Measurements from ENCODE around the gene ANTXR1.

ANTXR1 gene

DNA sequence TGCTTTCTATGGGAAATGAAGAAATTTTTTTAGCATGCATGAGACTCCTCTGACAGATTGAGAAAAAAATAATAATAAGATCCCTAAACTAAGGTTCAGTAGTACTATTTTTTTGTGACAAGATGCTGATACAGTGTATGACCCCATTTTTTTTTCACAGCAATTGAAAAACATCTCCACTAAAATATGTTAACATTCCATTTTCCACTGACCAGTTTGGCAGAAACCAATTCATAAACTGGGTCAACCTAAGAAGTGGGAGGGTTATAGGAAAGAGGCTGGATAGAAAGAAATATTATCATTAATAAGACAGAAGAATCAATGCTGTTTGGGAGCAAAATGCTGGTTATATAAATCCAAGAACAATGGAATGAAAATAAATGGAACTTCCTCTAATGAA, 182.7 kb downstream of the ANTXR1 start:
- Histone ChIP-seq H3K4me2 (ENCODE audit: low read length) (no peak overlapping the region), H3K36me3 (ENCODE audit: insufficient read depth, low read length) (peaks cover 54% of the 10 kb centered on the region), H3K9ac (ENCODE audit: low read depth, low read length) (peak overlapping the region; percentile 55), H3K4me1 (ENCODE audit: control insufficient read depth, insufficient read depth, low read length) (peaks cover 36% of the 10 kb centered on the region), H3K4me3 (ENCODE audit: low read length) (no peak overlapping the region), H3K9me3 (replicated peaks; ENCODE audit: low read length) (no peaks in the 10 kb centered on the region), H3K27me3 (ENCODE audit: control insufficient read depth, insufficient read depth, low read length) (no peaks in the 10 kb centered on the region)

DNA sequence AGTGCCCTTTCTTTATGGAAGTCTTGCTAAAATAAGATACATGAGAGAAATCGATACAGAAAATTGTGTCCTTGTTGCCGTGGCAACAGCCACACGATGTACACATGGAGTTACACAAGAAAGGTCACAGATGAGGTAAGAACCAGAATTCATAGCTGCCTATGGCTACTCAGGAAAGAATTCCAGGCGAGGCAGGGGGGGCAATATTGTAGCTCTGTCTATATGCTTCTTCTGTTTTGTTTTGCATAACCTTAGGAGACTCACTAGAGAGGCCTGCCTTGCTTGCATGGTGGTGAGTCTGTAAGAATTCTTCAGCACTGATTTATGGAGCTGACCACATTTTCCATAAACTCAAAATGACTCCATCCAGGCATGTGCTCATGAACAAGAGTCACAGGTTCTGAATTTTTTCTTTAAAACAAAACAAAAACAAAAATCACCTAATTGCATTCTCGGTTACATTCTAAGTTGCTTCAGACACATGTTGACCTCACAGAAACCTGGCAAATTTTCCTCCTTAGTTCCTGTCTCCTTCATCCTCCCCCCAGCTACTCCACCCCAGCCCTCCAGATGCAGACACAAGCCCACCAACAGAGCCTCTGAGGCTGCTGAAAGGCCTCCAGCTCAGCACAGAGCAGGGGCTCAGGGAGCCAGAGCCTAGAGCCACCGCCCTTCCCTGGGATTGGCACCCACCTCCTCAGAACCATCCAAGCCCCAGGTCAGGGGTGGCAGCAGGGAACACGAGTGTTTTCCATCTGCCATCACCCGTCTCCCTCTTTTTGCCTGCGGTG, 183.5 kb downstream of the ANTXR1 start:
- Histone ChIP-seq H3K27me3 (ENCODE audit: control insufficient read depth, insufficient read depth, low read length) (no peaks in the 10 kb centered on the region), H3K4me2 (ENCODE audit: low read length) (no peak overlapping the region), H3K9me3 (replicated peaks; ENCODE audit: low read length) (no peaks in the 10 kb centered on the region), H3K9ac (ENCODE audit: low read depth, low read length) (peak overlapping the region; percentile 78), H3K4me1 (ENCODE audit: control insufficient read depth, insufficient read depth, low read length) (peaks cover 34% of the 10 kb centered on the region), H3K36me3 (ENCODE audit: insufficient read depth, low read length) (peaks cover 54% of the 10 kb centered on the region), H3K4me3 (ENCODE audit: low read length) (no peak overlapping the region)

DNA sequence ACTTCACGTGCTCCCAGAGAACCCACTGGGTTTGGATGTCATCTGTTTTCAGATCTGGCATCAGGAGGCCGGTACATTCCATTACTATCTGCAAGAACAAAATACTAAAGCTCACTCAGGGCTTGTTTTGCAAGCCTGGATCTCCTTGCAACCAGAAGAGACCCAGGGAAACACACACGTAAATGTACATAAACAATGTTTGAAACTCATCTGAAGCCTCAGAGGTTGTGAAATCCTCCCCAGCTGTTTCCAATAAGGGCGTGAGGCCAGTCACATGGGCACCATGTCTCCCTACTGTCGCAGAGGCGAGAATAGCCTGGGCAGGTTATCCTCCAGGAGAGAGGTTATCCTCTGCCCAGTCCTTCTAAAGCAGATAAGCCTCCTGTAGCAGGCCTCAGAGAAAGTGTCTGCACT, 187.1 kb downstream of the ANTXR1 start:
- Histone ChIP-seq H3K4me1 (ENCODE audit: control insufficient read depth, insufficient read depth, low read length) (peaks cover 65% of the 10 kb centered on the region), H3K9ac (ENCODE audit: low read depth, low read length) (peak overlapping the region; percentile 53), H3K4me3 (ENCODE audit: low read length) (no peak overlapping the region), H3K27me3 (ENCODE audit: control insufficient read depth, insufficient read depth, low read length) (no peaks in the 10 kb centered on the region), H3K36me3 (ENCODE audit: insufficient read depth, low read length) (peaks cover 38% of the 10 kb centered on the region), H3K4me2 (ENCODE audit: low read length) (no peak overlapping the region), H3K9me3 (replicated peaks; ENCODE audit: low read length) (no peaks in the 10 kb centered on the region)

DNA sequence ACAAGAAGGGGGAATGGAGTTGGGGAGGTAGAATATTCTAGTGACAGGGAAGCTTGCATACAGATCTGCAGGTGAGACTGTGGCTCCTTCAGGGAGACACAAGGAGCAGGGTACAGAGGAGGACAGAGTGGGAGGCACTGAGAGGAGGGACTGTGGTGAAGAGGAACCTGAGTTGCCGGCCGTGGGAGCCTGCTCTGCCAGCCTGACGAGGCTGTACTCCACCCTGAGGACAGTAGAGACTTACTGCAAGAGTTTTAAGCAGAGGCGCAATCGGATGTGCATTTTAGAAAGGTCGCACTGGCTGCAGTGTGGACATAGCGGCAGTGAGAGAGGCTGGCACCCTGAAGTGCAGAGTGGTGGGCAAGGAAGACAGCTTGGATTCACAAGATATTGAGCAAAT, 188.3 kb downstream of the ANTXR1 start:
- Histone ChIP-seq H3K4me3 (ENCODE audit: low read length) (no peak overlapping the region), H3K36me3 (ENCODE audit: insufficient read depth, low read length) (peaks cover 35% of the 10 kb centered on the region), H3K9me3 (replicated peaks; ENCODE audit: low read length) (no peaks in the 10 kb centered on the region), H3K4me2 (ENCODE audit: low read length) (no peak overlapping the region), H3K4me1 (ENCODE audit: control insufficient read depth, insufficient read depth, low read length) (peaks cover 65% of the 10 kb centered on the region), H3K27me3 (ENCODE audit: control insufficient read depth, insufficient read depth, low read length) (no peaks in the 10 kb centered on the region), H3K9ac (ENCODE audit: low read depth, low read length) (no peak overlapping the region)

DNA sequence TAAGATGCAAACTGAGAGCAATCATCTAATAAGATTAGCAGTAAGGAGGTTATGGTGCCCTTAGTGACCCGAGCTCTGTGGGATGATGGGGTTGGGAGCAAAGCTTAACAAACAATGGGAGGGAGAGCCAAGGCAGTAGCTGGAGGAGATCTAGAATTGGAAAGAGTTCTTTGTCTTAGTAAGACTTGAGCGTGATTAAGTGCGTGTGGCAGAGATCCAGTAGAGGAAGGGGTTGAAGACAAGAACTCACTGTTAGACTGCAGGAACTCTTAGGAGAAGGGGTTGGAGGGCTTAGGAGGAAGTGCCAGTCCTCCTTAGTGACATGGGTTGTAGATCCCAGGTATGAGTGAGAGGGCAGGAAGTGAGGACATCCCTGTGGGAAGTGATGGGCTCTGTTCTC, 189.3 kb downstream of the ANTXR1 start:
- H3K4me3 ChIP-seq (ENCODE audit: low read length): no peak overlapping the region
- peaks cover 32% of the 10 kb centered on the region for H3K36me3 ChIP-seq (ENCODE audit: insufficient read depth, low read length)
- no peaks in the 10 kb centered on the region for H3K9me3 ChIP-seq (replicated peaks; ENCODE audit: low read length)
- H3K4me1 ChIP-seq (ENCODE audit: control insufficient read depth, insufficient read depth, low read length): peaks cover 60% of the 10 kb centered on the region
- no peak overlapping the region for H3K9ac ChIP-seq (ENCODE audit: low read depth, low read length)
- no peaks in the 10 kb centered on the region for H3K27me3 ChIP-seq (ENCODE audit: control insufficient read depth, insufficient read depth, low read length)
- H3K4me2 ChIP-seq (ENCODE audit: low read length): no peak overlapping the region

DNA sequence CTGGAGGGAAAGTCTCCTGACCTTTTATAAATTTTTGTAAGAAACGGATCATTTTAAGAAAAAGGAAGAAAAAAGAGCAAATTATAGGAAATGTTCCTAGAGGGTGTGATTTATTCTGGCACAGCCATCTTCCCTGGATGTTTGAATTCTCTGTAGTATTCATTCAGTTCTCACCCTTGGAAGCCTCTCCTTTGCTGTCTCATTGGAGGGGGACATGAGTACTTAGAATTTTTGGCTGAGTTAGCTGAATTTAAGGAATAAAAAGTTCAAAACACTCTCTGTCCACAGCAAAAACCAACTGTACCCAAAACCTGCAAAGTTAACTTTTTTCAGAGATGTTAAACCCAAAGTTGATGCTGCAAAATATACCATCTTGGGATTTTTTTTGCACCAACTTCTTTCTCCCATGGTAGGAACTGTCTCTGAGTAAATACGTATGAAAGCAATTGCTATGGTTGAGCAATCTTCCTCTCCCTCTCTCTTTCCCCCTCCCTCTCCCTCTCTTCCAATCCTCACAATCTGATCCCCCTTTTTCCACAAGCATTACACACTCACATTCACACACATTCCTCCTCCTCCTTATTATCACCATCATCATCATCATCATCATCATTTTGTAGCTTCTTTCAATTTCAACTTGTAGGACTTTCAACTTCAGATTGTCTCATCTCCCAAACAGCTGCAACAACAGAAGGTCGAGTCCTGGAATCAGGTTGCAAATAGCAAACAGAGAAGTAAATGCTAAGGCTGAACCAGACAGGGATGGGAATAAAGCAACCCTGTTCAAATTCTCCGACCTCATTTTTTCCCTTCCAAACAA, 190.4 kb downstream of the ANTXR1 start:
- Histone ChIP-seq H3K4me1 (ENCODE audit: control insufficient read depth, insufficient read depth, low read length) (peaks cover 65% of the 10 kb centered on the region), H3K9ac (ENCODE audit: low read depth, low read length) (peak overlapping the region; percentile 72), H3K36me3 (ENCODE audit: insufficient read depth, low read length) (peaks cover 28% of the 10 kb centered on the region), H3K4me3 (ENCODE audit: low read length) (no peak overlapping the region), H3K27me3 (ENCODE audit: control insufficient read depth, insufficient read depth, low read length) (no peaks in the 10 kb centered on the region), H3K9me3 (replicated peaks; ENCODE audit: low read length) (no peaks in the 10 kb centered on the region), H3K4me2 (ENCODE audit: low read length) (no peak overlapping the region)

DNA sequence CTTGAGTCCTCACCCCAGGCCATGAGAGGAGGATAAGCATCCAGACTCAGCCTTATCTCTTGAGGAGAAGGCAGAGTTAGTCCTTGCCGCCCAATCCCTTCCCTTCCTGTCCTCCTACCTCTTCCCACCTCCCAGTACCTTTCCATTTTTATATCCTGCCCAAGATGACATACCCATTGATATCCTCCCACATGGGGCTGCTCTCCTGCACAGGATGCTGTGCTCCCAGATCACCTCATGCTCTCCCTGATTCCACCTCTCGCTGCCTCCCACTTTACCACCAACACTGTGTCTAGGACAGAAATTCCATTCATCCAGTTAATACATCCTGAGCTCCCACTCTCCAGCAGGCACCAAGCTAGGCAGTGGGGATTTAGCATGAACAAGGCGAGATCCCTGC, 191.7 kb downstream of the ANTXR1 start:
- no peaks in the 10 kb centered on the region for H3K9me3 ChIP-seq (replicated peaks; ENCODE audit: low read length)
- H3K9ac ChIP-seq (ENCODE audit: low read depth, low read length): peak overlapping the region; percentile 72
- H3K4me3 ChIP-seq (ENCODE audit: low read length): no peak overlapping the region
- H3K27me3 ChIP-seq (ENCODE audit: control insufficient read depth, insufficient read depth, low read length): no peaks in the 10 kb centered on the region
- peaks cover 60% of the 10 kb centered on the region for H3K4me1 ChIP-seq (ENCODE audit: control insufficient read depth, insufficient read depth, low read length)
- H3K4me2 ChIP-seq (ENCODE audit: low read length): no peak overlapping the region
- H3K36me3 ChIP-seq (ENCODE audit: insufficient read depth, low read length): peaks cover 22% of the 10 kb centered on the region

DNA sequence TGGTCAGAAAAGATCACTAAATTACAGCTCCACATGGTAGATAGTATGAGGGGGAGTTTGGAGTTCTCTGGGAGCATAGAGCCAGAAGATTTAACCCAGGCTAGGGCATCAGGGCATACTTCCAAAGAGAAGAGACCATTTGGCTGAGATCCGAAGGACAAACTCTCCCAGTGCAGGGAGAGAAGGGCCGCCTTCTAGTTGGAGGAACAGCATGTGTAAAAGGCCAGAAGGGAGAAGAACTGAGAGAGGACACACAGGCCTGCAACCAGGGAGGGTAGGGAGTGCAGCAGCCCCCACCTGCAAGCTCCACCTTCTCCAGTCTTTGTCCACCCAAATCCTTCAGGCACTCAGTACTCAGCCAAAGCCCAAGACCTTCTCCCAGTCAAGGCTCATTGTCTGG, 192.1 kb downstream of the ANTXR1 start:
- Histone ChIP-seq H3K36me3 (ENCODE audit: insufficient read depth, low read length) (peaks cover 23% of the 10 kb centered on the region), H3K4me3 (ENCODE audit: low read length) (no peak overlapping the region), H3K4me1 (ENCODE audit: control insufficient read depth, insufficient read depth, low read length) (peaks cover 59% of the 10 kb centered on the region), H3K9me3 (replicated peaks; ENCODE audit: low read length) (no peaks in the 10 kb centered on the region), H3K4me2 (ENCODE audit: low read length) (no peak overlapping the region), H3K9ac (ENCODE audit: low read depth, low read length) (peak overlapping the region; percentile 72), H3K27me3 (ENCODE audit: control insufficient read depth, insufficient read depth, low read length) (no peaks in the 10 kb centered on the region)

DNA sequence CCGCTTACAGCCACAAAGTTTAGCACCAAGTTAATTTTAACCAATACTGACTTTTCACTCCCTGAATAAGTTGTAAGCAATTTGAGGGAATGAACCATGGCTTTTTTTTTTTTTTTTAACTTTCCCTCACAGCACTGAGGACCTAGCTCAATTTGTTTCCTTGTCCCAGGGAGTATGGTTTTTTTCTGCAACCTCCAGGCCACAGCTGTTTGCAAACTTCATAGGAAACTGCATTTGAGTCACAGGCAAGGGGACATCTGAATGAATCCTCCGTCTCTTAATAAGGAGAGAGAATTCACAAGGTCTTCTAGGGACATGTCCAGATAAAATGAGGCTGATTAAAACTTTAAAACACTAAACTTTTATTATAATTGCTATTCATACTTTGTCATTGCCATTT, 192.5 kb downstream of the ANTXR1 start:
- H3K4me2 ChIP-seq (ENCODE audit: low read length): no peak overlapping the region
- peaks cover 59% of the 10 kb centered on the region for H3K4me1 ChIP-seq (ENCODE audit: control insufficient read depth, insufficient read depth, low read length)
- H3K4me3 ChIP-seq (ENCODE audit: low read length): no peak overlapping the region
- H3K27me3 ChIP-seq (ENCODE audit: control insufficient read depth, insufficient read depth, low read length): no peaks in the 10 kb centered on the region
- H3K9me3 ChIP-seq (replicated peaks; ENCODE audit: low read length): no peaks in the 10 kb centered on the region
- H3K36me3 ChIP-seq (ENCODE audit: insufficient read depth, low read length): peaks cover 23% of the 10 kb centered on the region
- H3K9ac ChIP-seq (ENCODE audit: low read depth, low read length): peak overlapping the region; percentile 72

DNA sequence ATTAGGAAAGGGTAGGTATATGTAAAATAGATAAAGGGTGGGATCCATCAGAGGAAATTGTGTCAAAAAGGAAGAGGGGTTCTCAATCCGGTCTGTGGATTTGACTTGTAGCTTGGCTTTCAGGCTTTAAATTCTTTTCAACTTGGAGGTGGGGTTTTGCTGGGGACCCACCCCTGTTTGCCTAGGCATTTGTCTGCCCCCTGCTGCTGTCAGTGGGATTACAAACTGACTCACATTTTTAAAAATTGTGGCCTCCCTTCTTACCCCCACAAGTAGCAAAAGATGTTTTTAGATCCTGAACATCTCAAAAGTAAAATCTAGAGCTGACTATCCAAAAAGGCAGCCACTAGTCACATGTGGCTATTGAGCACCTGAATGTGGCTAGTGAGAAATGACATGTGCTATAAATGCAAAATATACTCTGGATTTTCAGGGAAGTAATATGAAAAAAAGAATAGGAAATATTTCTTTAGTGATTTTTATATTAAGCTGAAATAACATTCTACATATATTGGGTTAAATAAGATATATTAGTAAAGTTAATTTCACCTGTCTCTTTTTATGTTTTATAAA, 195.1 kb downstream of the ANTXR1 start:
- Histone ChIP-seq H3K4me2 (ENCODE audit: low read length) (no peak overlapping the region), H3K4me3 (ENCODE audit: low read length) (no peak overlapping the region), H3K27me3 (ENCODE audit: control insufficient read depth, insufficient read depth, low read length) (no peaks in the 10 kb centered on the region), H3K36me3 (ENCODE audit: insufficient read depth, low read length) (peaks cover 29% of the 10 kb centered on the region), H3K9me3 (replicated peaks; ENCODE audit: low read length) (no peaks in the 10 kb centered on the region), H3K4me1 (ENCODE audit: control insufficient read depth, insufficient read depth, low read length) (peaks cover 56% of the 10 kb centered on the region), H3K9ac (ENCODE audit: low read depth, low read length) (no peak overlapping the region)

DNA sequence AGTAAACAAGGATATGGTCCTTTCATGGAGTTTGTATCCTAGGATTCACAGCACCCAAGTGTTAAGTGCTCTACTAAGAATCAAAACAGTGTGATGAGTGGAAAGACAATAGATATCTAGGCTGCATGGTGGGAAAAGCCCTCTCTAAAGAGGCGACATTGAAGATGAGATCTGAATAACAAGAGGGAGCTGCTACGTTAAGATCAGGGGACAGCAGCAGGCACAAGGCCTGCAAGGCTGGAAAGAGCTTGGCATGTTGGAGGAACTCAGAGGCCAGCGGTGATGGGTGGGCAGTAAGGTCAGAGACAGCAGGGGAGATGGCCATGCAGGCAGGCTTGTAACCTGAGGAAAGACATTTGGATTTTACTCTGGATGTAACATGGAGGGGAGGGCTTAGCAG, 196.5 kb downstream of the ANTXR1 start:
- H3K4me1 ChIP-seq (ENCODE audit: control insufficient read depth, insufficient read depth, low read length): peaks cover 57% of the 10 kb centered on the region
- no peak overlapping the region for H3K9ac ChIP-seq (ENCODE audit: low read depth, low read length)
- H3K9me3 ChIP-seq (replicated peaks; ENCODE audit: low read length): no peaks in the 10 kb centered on the region
- H3K27me3 ChIP-seq (ENCODE audit: control insufficient read depth, insufficient read depth, low read length): no peaks in the 10 kb centered on the region
- H3K4me2 ChIP-seq (ENCODE audit: low read length): no peak overlapping the region
- peaks cover 22% of the 10 kb centered on the region for H3K36me3 ChIP-seq (ENCODE audit: insufficient read depth, low read length)
- H3K4me3 ChIP-seq (ENCODE audit: low read length): no peak overlapping the region

Data from skeletal muscle satellite cell (primary cell).